ENCODE data around the gene NALF2.
A peak's percentile ranks its signal among the peaks of the same experiment; 100 is the strongest.

The NALF2 gene

DNA sequence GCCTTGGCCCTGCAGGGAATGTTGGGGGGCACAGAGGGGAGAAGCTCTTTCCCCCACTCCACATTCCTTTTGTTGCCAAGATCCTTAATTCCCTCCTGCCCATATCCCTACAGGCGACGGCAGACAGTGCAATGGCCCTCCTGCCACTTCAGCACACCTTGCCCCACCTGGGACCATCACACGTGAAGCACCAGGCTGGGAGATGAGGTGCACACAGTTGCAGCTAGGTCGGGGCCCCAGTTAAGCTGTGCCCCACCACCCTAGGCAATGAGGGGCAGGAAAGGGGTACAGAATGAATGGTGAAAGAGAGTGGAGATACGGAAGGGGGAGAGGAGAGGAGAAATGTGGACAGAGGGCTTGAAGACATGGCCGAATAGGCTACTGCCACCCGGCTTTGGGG, 26.2 kb downstream of the NALF2 start:
- DNase-seq: no peak

- DNase-seq: no peak
Measured at GRCh38 chrX:69531031-69531755, 27.1 kb downstream of the NALF2 start.

DNA sequence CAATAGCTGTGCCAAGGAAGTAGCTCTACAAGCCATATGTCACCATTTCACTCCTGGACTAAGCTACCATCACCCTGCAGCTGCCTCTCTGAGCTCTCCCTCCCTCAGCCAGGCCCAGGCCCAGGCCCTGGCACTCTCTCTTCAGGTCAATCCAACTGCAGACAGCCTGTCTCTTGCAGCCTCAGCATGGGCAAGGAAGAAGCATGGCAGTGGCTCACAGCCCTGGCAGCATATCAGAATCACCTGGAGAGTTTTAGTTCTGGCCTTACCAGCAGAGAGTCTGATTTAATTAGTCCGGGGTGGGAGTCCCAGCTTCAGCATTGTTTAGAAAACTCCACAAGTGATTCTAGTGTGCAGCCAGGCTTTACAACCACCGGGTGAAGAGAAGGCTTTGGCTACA, 31.5 kb downstream of the NALF2 start:
- DNase-seq: peak in 1 of 2 experiments; percentile 67

DNA sequence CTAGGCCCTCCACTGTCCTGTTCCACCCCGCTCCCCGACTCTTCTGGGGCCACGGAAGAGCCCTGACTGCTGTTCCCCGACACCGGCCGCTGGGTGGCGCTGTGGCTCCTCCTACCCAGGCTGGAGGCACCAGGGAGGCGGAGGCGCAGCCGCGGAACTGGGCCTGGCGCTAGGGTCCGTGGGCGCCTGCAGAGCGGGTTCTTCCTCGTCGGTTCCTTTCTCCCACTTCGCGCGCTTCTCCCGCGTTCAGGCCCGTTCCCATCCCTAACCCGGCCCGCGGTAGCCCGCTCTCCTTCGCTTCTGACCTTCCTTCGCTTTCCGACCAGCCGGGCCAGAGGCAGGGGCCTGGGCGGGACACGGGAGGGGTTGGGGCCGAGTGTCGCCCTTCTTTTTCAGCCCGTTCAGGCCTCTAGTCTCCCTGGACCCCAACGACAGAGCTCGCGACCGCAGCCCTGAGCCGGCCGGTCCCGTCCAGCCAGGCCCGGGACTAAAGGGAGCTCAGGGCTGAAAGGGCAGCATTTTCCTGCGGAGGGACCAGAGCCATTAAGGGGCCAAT, 34.3 kb downstream of the NALF2 start:
- peak in 1 of 2 experiments; percentile 33 for DNase-seq

DNA sequence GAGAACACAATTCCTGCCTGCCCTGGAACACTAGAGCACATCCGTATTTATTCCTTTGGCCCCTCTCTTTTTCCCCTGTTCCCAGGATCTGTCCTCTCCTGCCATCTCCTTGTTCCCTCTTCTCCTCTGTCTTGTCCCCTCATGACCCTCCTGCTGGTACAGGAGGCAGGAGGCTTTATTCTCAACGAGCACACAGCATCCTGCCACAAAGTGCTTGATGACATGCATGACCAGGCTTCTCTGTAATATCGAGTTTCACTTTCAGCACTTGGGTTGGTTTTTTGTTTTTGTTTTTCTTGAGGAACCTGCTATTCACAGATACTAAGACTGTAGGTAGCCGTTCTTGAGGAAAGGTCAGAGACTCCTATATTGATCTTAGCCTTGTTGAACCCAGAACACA, 35.3 kb downstream of the NALF2 start:
- DNase-seq: no peak

DNA sequence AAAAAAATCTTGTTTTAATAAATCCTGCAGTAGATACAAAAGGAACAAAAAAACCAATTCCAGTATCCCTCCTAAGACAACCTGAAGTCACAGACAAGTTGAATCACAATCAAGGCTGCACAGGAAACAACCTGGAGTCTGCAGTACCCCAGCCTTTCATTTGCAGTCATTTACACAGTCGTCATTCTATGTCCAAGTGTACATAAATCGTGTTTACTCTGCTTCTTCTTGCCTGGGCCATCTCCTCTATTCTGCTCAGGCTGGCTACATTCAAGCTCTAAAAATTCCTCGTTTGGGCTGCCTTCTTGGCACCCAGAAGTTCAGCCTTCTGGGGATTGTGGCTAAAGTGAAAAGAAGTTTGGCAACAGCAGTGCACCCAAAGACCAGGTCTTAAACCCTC, 37.8 kb downstream of the NALF2 start:
- no peak for DNase-seq

GRCh38 chrX:69543572-69543971, 39.4 kb downstream of the NALF2 start:
- no peak for DNase-seq

GRCh38 chrX:69546417-69546816, 42.3 kb downstream of the NALF2 start:
- peak in 1 of 2 experiments; percentile 16 for DNase-seq

DNA sequence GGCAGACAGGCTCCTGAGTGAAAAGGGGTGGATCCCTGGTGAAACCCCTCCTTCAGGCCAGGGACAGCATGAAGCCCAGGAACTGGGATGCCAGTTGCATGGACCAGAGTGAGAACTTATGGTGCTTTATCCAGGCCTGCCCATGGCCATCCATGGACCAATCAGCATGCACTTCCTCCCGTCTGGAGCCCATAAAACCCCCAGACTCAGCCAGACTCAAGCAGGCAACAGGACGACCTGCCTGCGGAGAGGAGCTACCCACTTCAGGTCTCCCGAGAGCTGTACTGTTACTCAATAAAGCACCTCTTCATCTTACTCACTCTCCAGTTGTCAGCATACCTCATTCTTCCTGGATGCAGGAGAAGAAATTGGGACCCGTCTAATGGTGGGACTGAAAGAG, 42.9 kb downstream of the NALF2 start:
- DNase-seq: no peak

- no peak for DNase-seq
Measured at GRCh38 chrX:69551421-69552009, 47.4 kb downstream of the NALF2 start.

DNA sequence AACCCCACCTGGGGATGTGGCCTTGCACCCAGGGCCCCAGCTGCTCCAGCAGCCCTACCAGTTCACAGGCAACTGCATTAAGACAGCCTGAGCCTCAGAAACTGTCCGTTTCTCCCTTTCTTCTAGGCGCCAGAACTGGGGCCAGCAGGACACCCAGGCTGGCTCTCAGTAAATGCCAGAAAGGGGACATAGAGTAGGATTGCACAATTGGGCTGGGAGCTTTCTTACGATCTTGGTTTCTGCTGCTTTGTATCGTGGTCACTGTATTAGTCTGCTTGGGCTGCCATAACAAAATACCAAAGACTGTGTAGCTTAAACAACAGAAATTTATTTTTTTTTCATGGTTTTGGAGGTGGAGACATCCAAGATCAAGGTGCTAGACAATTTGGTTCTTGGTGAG, 48.4 kb downstream of the NALF2 start:
- DNase-seq: no peak
